HepG2 (cell line): ENCODE results near the gene FBXO9. TPM values are rescaled to one million over a fixed set of nuclear protein-coding genes. Genes with fewer than 3 reads are reported as not detected.

ENCODE experiments used
- ATAC-seq: fragments of 200-7000 bp; cut with Tn5 transposase; 3 replicates; pipeline ENCODE4 v1.9.1; 2020; ENCODE audit warnings: mild to moderate bottlenecking, moderate library complexity
- BruUV-seq: library from RNA; stranded (reverse); fragments of 400-500 nt; replicated peaks from 2 replicates; lab custom pipeline; 2021; lab: Mats Ljungman, UMichigan
- CTCF ChIA-PET: fragments of 300-600 bp; formaldehyde crosslinking; extraction: SDS; loops from one replicate; lab custom pipeline; 2021; ENCODE audit warnings: low total read pairs, inconsistent platforms, low intra/inter-chr PET ratio; lab: Yijun Ruan, JAX
- POLR2A ChIA-PET: fragments of 350-600 bp; sonication (Branson Sonifier 250); formaldehyde crosslinking; loops from one replicate; lab custom pipeline; 2020; ENCODE audit warnings: antibody characterized with exemption, inconsistent platforms; lab: Yijun Ruan, JAX
- DNase-seq: peaks from one replicate; pipeline ENCODE4 v3.0.0-alpha.2; 2015; ENCODE audit warnings: low spot score
- FAIRE-seq: peaks from 3 replicates; lab custom pipeline; 2011; peaks lifted over from hg19 to GRCh38; lab: Jason Lieb, UNC
- H2AFZ ChIP-seq: one replicate; pipeline ENCODE4 v1.6.1; 2011; ENCODE audit warnings: low read length, inconsistent platforms
- H3K27ac ChIP-seq: fragments of 300-600 bp; 3 replicates; pipeline ENCODE4 v1.8.0; 2011; ENCODE audit warnings: mixed run types, mild to moderate bottlenecking, mixed read lengths, low read length, inconsistent platforms; ENCODE audit not compliant: insufficient read depth; ENCODE audit errors: extremely low read length
- H3K27me3 ChIP-seq, 2 experiments: fragments of 200-600 bp in 1 of 2; 2 replicates in 1 of 2; 3 replicates in 1 of 2; pipeline versions ENCODE4 v1.6.0 to v1.8.0; 2011; ENCODE audit warnings: low read length in 2 of 2, mild to moderate bottlenecking in 2 of 2, moderate library complexity in 2 of 2, inconsistent platforms in 1 of 2; ENCODE audit not compliant: insufficient read depth in 2 of 2, control insufficient read depth in 1 of 2
- H3K36me3 ChIP-seq, 2 experiments: fragments of 200-600 bp in 1 of 2; replicated peaks in 1 of 2; 2 replicates in 1 of 2; 3 replicates in 1 of 2; pipeline versions ENCODE4 v1.5.1 to v1.8.0; 2011; ENCODE audit warnings: low read length in 2 of 2, inconsistent platforms in 1 of 2; ENCODE audit not compliant: insufficient read depth in 2 of 2, control insufficient read depth in 1 of 2
- H3K4me1 ChIP-seq: 2 replicates; pipeline ENCODE4 v1.5.1; 2012; ENCODE audit warnings: low read length, inconsistent platforms; ENCODE audit not compliant: insufficient read depth
- H3K4me2 ChIP-seq: 2 replicates; pipeline ENCODE4 v1.6.0; 2011; ENCODE audit warnings: low read depth, low read length, inconsistent platforms
- H3K4me3 ChIP-seq, 3 experiments: fragments of 200-600 bp in 1 of 3; sonication (generic), shearing (Covaris generic) in 1 of 3; replicated peaks in 1 of 3; 2 replicates each; pipeline ENCODE4 v1.5.1; 2011 to 2016; ENCODE audit warnings: low read length in 3 of 3, inconsistent platforms in 2 of 3, low read depth in 2 of 3, mild to moderate bottlenecking in 2 of 3, control low read depth in 1 of 3, mixed read lengths in 1 of 3; ENCODE audit not compliant: insufficient read depth in 1 of 3
- H3K79me2 ChIP-seq: one replicate; pipeline ENCODE4 v1.6.1; 2011; ENCODE audit warnings: low read length, inconsistent platforms; ENCODE audit not compliant: insufficient read depth
- H3K9ac ChIP-seq: 2 replicates; pipeline ENCODE4 v1.6.0; 2011; ENCODE audit warnings: mild to moderate bottlenecking, low read depth, low read length, inconsistent platforms; ENCODE audit not compliant: insufficient read depth
- H3K9me3 ChIP-seq: 2 replicates; pipeline ENCODE4 v1.5.1; 2012; ENCODE audit warnings: mild to moderate bottlenecking, low read length
- H4K20me1 ChIP-seq: 2 replicates; pipeline ENCODE4 v1.6.0; 2011; ENCODE audit warnings: inconsistent platforms, mild to moderate bottlenecking, low read length, moderate library complexity; ENCODE audit not compliant: insufficient read depth
- BCLAF1 ChIP-seq: fragments of 450-650 bp; IDR thresholded peaks from 2 replicates; pipeline ENCODE4 v1.6.1; 2017; ENCODE audit warnings: mild to moderate bottlenecking
- RCOR2 ChIP-seq: IDR thresholded peaks from 2 replicates; pipeline ENCODE4 v1.6.1; 2016; ENCODE audit warnings: missing biosample characterization, missing genetic modification reagents
- ZNF335 ChIP-seq: sonication (generic); formaldehyde crosslinking; IDR thresholded peaks from 2 replicates; pipeline ENCODE4 v1.4.0; 2020; ENCODE audit warnings: missing genetic modification reagents
- ZNF543 ChIP-seq: sonication (generic); formaldehyde crosslinking; IDR thresholded peaks from 2 replicates; pipeline ENCODE4 v1.4.0; 2020; ENCODE audit warnings: mild to moderate bottlenecking, missing genetic modification reagents
- ZSCAN30 ChIP-seq: sonication (generic); formaldehyde crosslinking; IDR thresholded peaks from 2 replicates; pipeline ENCODE4 v1.5.0; 2020; ENCODE audit warnings: mild to moderate bottlenecking, missing genetic modification reagents
- WGBS: methylation state at CpG from one replicate; pipeline ENCODE4 v1.1.6; 2017; ENCODE audit warnings: low lambda C conversion rate; 5-methylcytosine and 5-hydroxymethylcytosine counted together
- in situ Hi-C: cut with HindIII; loops from 2 replicates; pipeline ENCODE4 v1.10.0; 2017; ENCODE audit warnings: low pct_unique_long_range_greater_than_20kb; ENCODE audit not compliant: extremely low pct_ligation_motif_present
- intact Hi-C: fragments of 100-400 bp; cut with micrococcal nuclease; formaldehyde crosslinking; loops from one replicate; pipeline ENCODE4 v1.10.0; 2022; ENCODE audit not compliant: unreplicated experiment
- polyA plus RNA-seq, 8 experiments: library from polyadenylated mRNA; depleted of rRNA in 3 of 8; stranded (reverse) in 7 of 8; unstranded in 1 of 8; fragments of >200 nt; fragmentation: Illumina TruSeq in 4 of 8; extraction: Trizol in 4 of 8; gene quantifications; 2 replicates each; pipeline versions ENCODE4 v1.2.1 to v1.2.3, GENCODE V29; 2011 to 2016; ENCODE audit warnings: low read depth in 4 of 8, missing spikeins in 1 of 8, mixed read lengths in 1 of 8; ENCODE audit not compliant: insufficient read depth in 1 of 8
- total RNA-seq, 5 experiments: library from RNA; depleted of rRNA; stranded (reverse); fragments of >200 nt; fragmentation: Illumina TruSeq; extraction: Trizol; gene quantifications; 2 replicates each; pipeline ENCODE4 v1.2.3, GENCODE V29; 2016; ENCODE audit warnings: low read depth in 1 of 5
- TF ChIP-seq, protein P1 (sequence below), 2 experiments: fragments of 450-650 bp in 1 of 2; sonication (generic) in 1 of 2; formaldehyde crosslinking in 1 of 2; IDR thresholded peaks; 2 replicates each; pipeline versions ENCODE4 v1.6.1 to v1.8.0; 2016 to 2022; ENCODE audit warnings: antibody characterized with exemption in 1 of 2, mild to moderate bottlenecking in 1 of 2, missing genetic modification reagents in 1 of 2

FBXO9 gene
- total and polyA plus RNA-seq, 2 of the 13 experiments (the other 11 are each of a cell fraction or from before 2014, with no cell fraction given), result 64.3 to 98.4 TPM

- H3K4me3 ChIP-seq, result no peak overlapping the region
- DNase-seq, result no peak
- no peaks in the 10 kb centered on the region for H3K36me3 ChIP-seq
- in situ Hi-C loops (no loop called here), intact Hi-C loops (loop anchor here (1.0 to 5.0 kb wide), 2 partner anchors 17 to 69 kb away; partner anchors contain the start of gene FBXO9)
- peak overlapping the region; percentile 44; the same call in 1 of the 2 replicates for H3K4me2 ChIP-seq
- 88% methylated on average over 3 of the region's 3 CpGs for WGBS
- H4K20me1 ChIP-seq, result no peaks in the 10 kb centered on the region
- H3K9ac ChIP-seq, result peak overlapping the region; percentile 38; the same call in 1 of the 2 replicates
- peaks cover 96% of the 10 kb centered on the region for H3K4me1 ChIP-seq
- H2AFZ ChIP-seq, result peak overlapping the region; percentile 8
- H3K9me3 ChIP-seq, result no peaks in the 10 kb centered on the region
- peak overlapping the region; percentile 65 for H3K27ac ChIP-seq
- no peaks in the 10 kb centered on the region for H3K79me2 ChIP-seq
- no peak for ATAC-seq
- ChIA-PET CTCF (interaction anchor here (1.3 kb wide), 1 partner anchor 36 kb away, joined by 4 read pairs; no protein-coding TSS in a partner anchor), POLR2A (interaction anchor here (0.8 kb wide), 1 partner anchor 16 kb away, joined by 3 read pairs; no protein-coding TSS in a partner anchor)
- BruUV-seq, result no TSS peak
- no peaks in the 10 kb centered on the region for H3K27me3 ChIP-seq
- no peak for FAIRE-seq
- TF ChIP-seq ZNF335 (CRISPR knock-in tag), result no peak
- TF ChIP-seq, protein P1, sequence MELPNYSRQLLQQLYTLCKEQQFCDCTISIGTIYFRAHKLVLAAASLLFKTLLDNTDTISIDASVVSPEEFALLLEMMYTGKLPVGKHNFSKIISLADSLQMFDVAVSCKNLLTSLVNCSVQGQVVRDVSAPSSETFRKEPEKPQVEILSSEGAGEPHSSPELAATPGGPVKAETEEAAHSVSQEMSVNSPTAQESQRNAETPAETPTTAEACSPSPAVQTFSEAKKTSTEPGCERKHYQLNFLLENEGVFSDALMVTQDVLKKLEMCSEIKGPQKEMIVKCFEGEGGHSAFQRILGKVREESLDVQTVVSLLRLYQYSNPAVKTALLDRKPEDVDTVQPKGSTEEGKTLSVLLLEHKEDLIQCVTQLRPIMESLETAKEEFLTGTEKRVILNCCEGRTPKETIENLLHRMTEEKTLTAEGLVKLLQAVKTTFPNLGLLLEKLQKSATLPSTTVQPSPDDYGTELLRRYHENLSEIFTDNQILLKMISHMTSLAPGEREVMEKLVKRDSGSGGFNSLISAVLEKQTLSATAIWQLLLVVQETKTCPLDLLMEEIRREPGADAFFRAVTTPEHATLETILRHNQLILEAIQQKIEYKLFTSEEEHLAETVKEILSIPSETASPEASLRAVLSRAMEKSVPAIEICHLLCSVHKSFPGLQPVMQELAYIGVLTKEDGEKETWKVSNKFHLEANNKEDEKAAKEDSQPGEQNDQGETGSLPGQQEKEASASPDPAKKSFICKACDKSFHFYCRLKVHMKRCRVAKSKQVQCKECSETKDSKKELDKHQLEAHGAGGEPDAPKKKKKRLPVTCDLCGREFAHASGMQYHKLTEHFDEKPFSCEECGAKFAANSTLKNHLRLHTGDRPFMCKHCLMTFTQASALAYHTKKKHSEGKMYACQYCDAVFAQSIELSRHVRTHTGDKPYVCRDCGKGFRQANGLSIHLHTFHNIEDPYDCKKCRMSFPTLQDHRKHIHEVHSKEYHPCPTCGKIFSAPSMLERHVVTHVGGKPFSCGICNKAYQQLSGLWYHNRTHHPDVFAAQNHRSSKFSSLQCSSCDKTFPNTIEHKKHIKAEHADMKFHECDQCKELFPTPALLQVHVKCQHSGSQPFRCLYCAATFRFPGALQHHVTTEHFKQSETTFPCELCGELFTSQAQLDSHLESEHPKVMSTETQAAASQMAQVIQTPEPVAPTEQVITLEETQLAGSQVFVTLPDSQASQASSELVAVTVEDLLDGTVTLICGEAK (IDR thresholded peaks at IDR 0.05), result peak; percentile 67
- TF ChIP-seq, protein P1 (CRISPR knock-in tag; IDR thresholded peaks at IDR 0.05), result peak; percentile 98
- no peak for TF ChIP-seq ZNF543 (CRISPR knock-in tag)
- no peak for TF ChIP-seq BCLAF1
- TF ChIP-seq ZSCAN30 (CRISPR knock-in tag), result no peak
- TF ChIP-seq RCOR2 (CRISPR knock-in tag), result 0 out of 2 replicates have a peak, but pooled peaks have one; percentile 46
Observed at GRCh38 chr6:53136000-53136609, 70.9 kb downstream of the FBXO9 start.
